ENCODE data around the gene MIEF1. TPM values are rescaled to one million over a fixed set of nuclear protein-coding genes. Genes with fewer than 3 reads are reported as not detected.

MIEF1 gene
- polyA plus RNA-seq, 2 donors, result 4.2 to 9.0 TPM

GRCh38 chr22:39530692-39531331 is 28.7 kb downstream of the MIEF1 start:
- Histone ChIP-seq H3K4me3 (ENCODE audit: low read depth in 1 of 2, low read length in 2 of 2) (no peak overlapping the region), H3K4me1 (ENCODE audit: control insufficient read depth in 2 of 2, insufficient read depth in 2 of 2, low read length in 1 of 2) (peaks cover 11 to 31% of the 10 kb centered on the region in 2 donors)
- WGBS, 2 donors, result 30 to 40% methylated on average over 9 of the region's 9 CpGs

GRCh38 chr22:39532215-39533073 is 30.4 kb downstream of the MIEF1 start, which contains the start of gene RPS19BP1:
RPS19BP1 (minus strand) TSS chr22:39532748; CDS start chr22:39532738, 10 bp downstream.
- H3K4me3 ChIP-seq (ENCODE audit: low read depth in 1 of 2, low read length in 2 of 2), result peak within 1 kb of the TSS; percentile 89 to 94
- no peaks in the 10 kb centered on the region for H3K27me3 ChIP-seq (ENCODE audit: control insufficient read depth in 1 of 2, insufficient read depth in 2 of 2, low read length in 2 of 2)
- WGBS, 2 donors, result 0% methylated on average over 67 of the region's 67 CpGs
- H3K27ac ChIP-seq (ENCODE audit: low read depth in 2 of 2, low read length in 1 of 2), result peak within 1 kb of the TSS; percentile 89
- peaks cover 9 to 29% of the 10 kb centered on the region in 2 donors for H3K4me1 ChIP-seq (ENCODE audit: control insufficient read depth in 2 of 2, insufficient read depth in 2 of 2, low read length in 1 of 2)
- H3K9me3 ChIP-seq (ENCODE audit: control insufficient read depth in 2 of 2, insufficient read depth in 1 of 2, low read depth in 1 of 2, low read length in 1 of 2), result no peaks in the 10 kb centered on the region
- peaks cover 0 to 12% of the 10 kb centered on the region in 2 donors for H3K36me3 ChIP-seq (ENCODE audit: control insufficient read depth in 2 of 2, insufficient read depth in 2 of 2, low read length in 1 of 2)

More at GRCh38 chr22:39530692-39531331, 28.7 kb downstream of the MIEF1 start:
- peaks cover 0 to 12% of the 10 kb centered on the region in 2 donors for H3K36me3 ChIP-seq (ENCODE audit: control insufficient read depth in 2 of 2, insufficient read depth in 2 of 2, low read length in 1 of 2)
- H3K9me3 ChIP-seq (ENCODE audit: control insufficient read depth in 2 of 2, insufficient read depth in 1 of 2, low read depth in 1 of 2, low read length in 1 of 2), result no peaks in the 10 kb centered on the region
- H3K27me3 ChIP-seq (ENCODE audit: control insufficient read depth in 1 of 2, insufficient read depth in 2 of 2, low read length in 2 of 2), result no peaks in the 10 kb centered on the region
- no peak overlapping the region for H3K27ac ChIP-seq (ENCODE audit: low read depth in 2 of 2, low read length in 1 of 2)

DNA sequence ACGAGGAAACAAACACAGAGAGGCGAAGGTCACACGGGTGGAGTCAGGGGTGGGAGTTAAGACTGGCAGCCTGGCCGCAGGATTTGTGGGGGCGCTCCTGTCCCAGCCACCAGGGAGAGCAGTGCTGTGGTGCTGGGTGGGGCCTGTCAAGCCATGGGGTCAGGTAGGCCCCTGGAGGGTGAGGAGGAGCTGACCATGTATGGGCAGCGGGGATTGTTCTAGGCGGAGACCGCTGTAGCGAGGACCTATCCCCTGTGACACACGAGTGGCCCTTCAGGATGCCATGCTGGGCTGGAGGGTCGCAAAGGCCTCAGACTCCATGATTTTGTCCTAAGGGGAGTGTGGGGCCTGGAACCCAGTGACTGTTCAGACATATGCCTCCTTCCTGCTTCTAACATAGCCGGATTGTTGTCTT is 32.0 kb downstream of the MIEF1 start:
- H3K27me3 ChIP-seq (ENCODE audit: control insufficient read depth in 1 of 2, insufficient read depth in 2 of 2, low read length in 2 of 2), result no peaks in the 10 kb centered on the region
- peaks cover 0 to 13% of the 10 kb centered on the region in 2 donors for H3K4me1 ChIP-seq (ENCODE audit: control insufficient read depth in 2 of 2, insufficient read depth in 2 of 2, low read length in 1 of 2)
- H3K4me3 ChIP-seq (ENCODE audit: low read depth in 1 of 2, low read length in 2 of 2), result no peak overlapping the region
- 77 to 82% methylated on average over 12 of the region's 12 CpGs for WGBS, 2 donors
- peaks cover 0 to 9% of the 10 kb centered on the region in 2 donors for H3K36me3 ChIP-seq (ENCODE audit: control insufficient read depth in 2 of 2, insufficient read depth in 2 of 2, low read length in 1 of 2)
- H3K27ac ChIP-seq (ENCODE audit: low read depth in 2 of 2, low read length in 1 of 2), result no peak overlapping the region
- H3K9me3 ChIP-seq (ENCODE audit: control insufficient read depth in 2 of 2, insufficient read depth in 1 of 2, low read depth in 1 of 2, low read length in 1 of 2), result no peaks in the 10 kb centered on the region

GRCh38 chr22:39534591-39535356 is 32.7 kb downstream of the MIEF1 start:
- H3K4me3 ChIP-seq (ENCODE audit: low read depth in 1 of 2, low read length in 2 of 2), result no peak overlapping the region
- peaks cover 0 to 6% of the 10 kb centered on the region in 2 donors for H3K36me3 ChIP-seq (ENCODE audit: control insufficient read depth in 2 of 2, insufficient read depth in 2 of 2, low read length in 1 of 2)
- no peaks in the 10 kb centered on the region for H3K27me3 ChIP-seq (ENCODE audit: control insufficient read depth in 1 of 2, insufficient read depth in 2 of 2, low read length in 2 of 2)
- no peak overlapping the region for H3K27ac ChIP-seq (ENCODE audit: low read depth in 2 of 2, low read length in 1 of 2)
- H3K4me1 ChIP-seq (ENCODE audit: control insufficient read depth in 2 of 2, insufficient read depth in 2 of 2, low read length in 1 of 2), result peaks cover 0 to 6% of the 10 kb centered on the region in 2 donors
- H3K9me3 ChIP-seq (ENCODE audit: control insufficient read depth in 2 of 2, insufficient read depth in 1 of 2, low read depth in 1 of 2, low read length in 1 of 2), result no peaks in the 10 kb centered on the region
- 5 to 7% methylated on average over 41 of the region's 41 CpGs for WGBS, 2 donors

DNA sequence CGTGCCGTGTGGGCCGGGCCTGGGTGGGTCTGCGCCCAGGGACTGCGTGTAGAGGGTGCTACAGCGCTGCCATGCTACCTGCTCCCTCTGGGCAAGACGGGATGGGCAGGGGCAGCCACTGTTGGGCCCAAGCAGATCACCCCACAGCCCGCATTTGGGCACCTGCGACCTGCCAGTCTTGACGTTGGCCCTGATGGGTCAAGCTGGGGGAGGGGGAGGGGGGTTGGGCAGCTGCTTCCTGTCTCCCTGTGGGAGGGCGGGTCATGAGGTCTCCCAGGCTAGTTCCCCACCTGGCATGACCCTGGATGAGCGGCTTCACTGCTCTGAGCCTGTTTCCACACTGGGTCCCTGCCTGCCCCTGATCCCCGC is 33.3 kb downstream of the MIEF1 start:
- no peaks in the 10 kb centered on the region for H3K27me3 ChIP-seq (ENCODE audit: control insufficient read depth in 1 of 2, insufficient read depth in 2 of 2, low read length in 2 of 2)
- peaks cover 0 to 4% of the 10 kb centered on the region in 2 donors for H3K36me3 ChIP-seq (ENCODE audit: control insufficient read depth in 2 of 2, insufficient read depth in 2 of 2, low read length in 1 of 2)
- WGBS, 2 donors, result 35 to 42% methylated on average over 13 of the region's 13 CpGs
- H3K9me3 ChIP-seq (ENCODE audit: control insufficient read depth in 2 of 2, insufficient read depth in 1 of 2, low read depth in 1 of 2, low read length in 1 of 2), result no peaks in the 10 kb centered on the region
- peaks cover 0 to 6% of the 10 kb centered on the region in 2 donors for H3K4me1 ChIP-seq (ENCODE audit: control insufficient read depth in 2 of 2, insufficient read depth in 2 of 2, low read length in 1 of 2)
- H3K27ac ChIP-seq (ENCODE audit: low read depth in 2 of 2, low read length in 1 of 2), result no peak overlapping the region
- H3K4me3 ChIP-seq (ENCODE audit: low read depth in 1 of 2, low read length in 2 of 2), result no peak overlapping the region

DNA sequence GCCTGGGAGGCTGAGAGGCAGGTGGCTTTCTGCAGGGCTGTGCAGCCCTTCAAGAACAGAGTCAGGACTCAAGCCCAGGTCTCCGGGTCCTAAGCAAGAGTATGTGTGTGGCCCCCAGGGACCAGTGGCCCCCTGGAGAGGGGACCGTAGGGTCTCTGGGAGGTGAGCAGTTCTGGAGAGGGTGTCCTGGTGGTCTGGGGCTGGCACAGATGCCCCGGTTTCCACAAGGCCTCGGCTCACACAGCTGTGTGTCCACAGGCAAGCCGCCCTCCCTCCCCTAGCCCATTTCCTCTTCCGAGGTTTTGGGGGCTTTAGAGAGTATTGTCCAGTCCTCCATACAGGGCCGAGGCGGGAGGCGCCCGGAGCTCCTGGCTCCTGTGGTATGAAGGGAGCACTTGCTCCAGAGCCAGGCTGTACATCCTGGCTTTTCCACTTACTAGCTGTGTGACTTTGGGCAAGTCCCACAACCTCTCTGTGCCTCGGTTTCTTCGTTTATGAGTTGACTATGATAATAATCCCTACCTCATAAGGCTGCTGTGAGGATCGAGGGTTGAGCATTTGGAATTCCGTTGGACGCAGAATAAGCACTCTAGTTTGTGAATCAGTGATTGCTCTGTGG is 33.9 kb downstream of the MIEF1 start:
- no peak overlapping the region for H3K27ac ChIP-seq (ENCODE audit: low read depth in 2 of 2, low read length in 1 of 2)
- 84 to 85% methylated on average over 14 to 15 of the region's 15 CpGs for WGBS, 2 donors

DNA sequence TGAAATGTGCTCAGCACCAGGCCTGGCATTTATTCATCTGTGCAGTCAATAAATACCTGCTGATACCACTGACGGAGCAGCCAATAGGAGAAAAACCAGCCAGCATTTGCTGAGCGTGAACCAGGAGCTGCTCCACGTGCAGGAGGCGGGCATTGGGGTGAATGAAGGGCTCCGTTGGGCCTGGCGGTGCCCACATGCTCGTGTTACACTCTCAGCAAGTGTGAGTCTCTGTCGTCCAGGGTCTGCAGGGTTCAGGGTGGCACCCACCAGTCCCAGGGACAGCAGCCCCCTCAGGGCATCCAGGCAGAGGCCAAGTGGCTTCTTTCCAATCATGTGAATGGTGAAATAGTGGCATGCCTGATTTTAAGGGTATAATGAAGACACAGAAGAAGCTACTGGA is 34.6 kb downstream of the MIEF1 start:
- 54 to 62% methylated on average over 8 of the region's 8 CpGs for WGBS, 2 donors
- Histone ChIP-seq H3K27ac (ENCODE audit: low read depth in 2 of 2, low read length in 1 of 2) (no peak overlapping the region), H3K27me3 (ENCODE audit: control insufficient read depth in 1 of 2, insufficient read depth in 2 of 2, low read length in 2 of 2) (no peaks in the 10 kb centered on the region), H3K4me3 (ENCODE audit: low read depth in 1 of 2, low read length in 2 of 2) (no peak overlapping the region), H3K4me1 (ENCODE audit: control insufficient read depth in 2 of 2, insufficient read depth in 2 of 2, low read length in 1 of 2) (no peaks in the 10 kb centered on the region), H3K9me3 (ENCODE audit: control insufficient read depth in 2 of 2, insufficient read depth in 1 of 2, low read depth in 1 of 2, low read length in 1 of 2) (no peaks in the 10 kb centered on the region), H3K36me3 (ENCODE audit: control insufficient read depth in 2 of 2, insufficient read depth in 2 of 2, low read length in 1 of 2) (peaks cover 0 to 1% of the 10 kb centered on the region in 2 donors)

More for the DNA sequence above, 33.9 kb downstream of the MIEF1 start:
- H3K4me3 ChIP-seq (ENCODE audit: low read depth in 1 of 2, low read length in 2 of 2), result no peak overlapping the region
- no peaks in the 10 kb centered on the region for H3K27me3 ChIP-seq (ENCODE audit: control insufficient read depth in 1 of 2, insufficient read depth in 2 of 2, low read length in 2 of 2)
- H3K9me3 ChIP-seq (ENCODE audit: control insufficient read depth in 2 of 2, insufficient read depth in 1 of 2, low read depth in 1 of 2, low read length in 1 of 2), result no peaks in the 10 kb centered on the region
- H3K4me1 ChIP-seq (ENCODE audit: control insufficient read depth in 2 of 2, insufficient read depth in 2 of 2, low read length in 1 of 2), result peaks cover 0 to 5% of the 10 kb centered on the region in 2 donors
- H3K36me3 ChIP-seq (ENCODE audit: control insufficient read depth in 2 of 2, insufficient read depth in 2 of 2, low read length in 1 of 2), result peaks cover 0 to 3% of the 10 kb centered on the region in 2 donors

- Histone ChIP-seq H3K27ac (ENCODE audit: low read depth in 2 of 2, low read length in 1 of 2) (no peak overlapping the region), H3K4me3 (ENCODE audit: low read depth in 1 of 2, low read length in 2 of 2) (no peak overlapping the region), H3K9me3 (ENCODE audit: control insufficient read depth in 2 of 2, insufficient read depth in 1 of 2, low read depth in 1 of 2, low read length in 1 of 2) (no peaks in the 10 kb centered on the region), H3K27me3 (ENCODE audit: control insufficient read depth in 1 of 2, insufficient read depth in 2 of 2, low read length in 2 of 2) (no peaks in the 10 kb centered on the region), H3K4me1 (ENCODE audit: control insufficient read depth in 2 of 2, insufficient read depth in 2 of 2, low read length in 1 of 2) (no peaks in the 10 kb centered on the region), H3K36me3 (ENCODE audit: control insufficient read depth in 2 of 2, insufficient read depth in 2 of 2, low read length in 1 of 2) (no peaks in the 10 kb centered on the region)
- WGBS, 2 donors, result 37 to 49% methylated on average over 2 of the region's 2 CpGs
Measured at GRCh38 chr22:39537975-39538374, 35.9 kb downstream of the MIEF1 start.

GRCh38 chr22:39543095-39543494 is 41.0 kb downstream of the MIEF1 start:
- Histone ChIP-seq H3K4me1 (ENCODE audit: control insufficient read depth in 2 of 2, insufficient read depth in 2 of 2, low read length in 1 of 2) (no peaks in the 10 kb centered on the region), H3K4me3 (ENCODE audit: low read depth in 1 of 2, low read length in 2 of 2) (no peak overlapping the region), H3K9me3 (ENCODE audit: control insufficient read depth in 2 of 2, insufficient read depth in 1 of 2, low read depth in 1 of 2, low read length in 1 of 2) (no peaks in the 10 kb centered on the region), H3K27me3 (ENCODE audit: control insufficient read depth in 1 of 2, insufficient read depth in 2 of 2, low read length in 2 of 2) (no peaks in the 10 kb centered on the region), H3K27ac (ENCODE audit: low read depth in 2 of 2, low read length in 1 of 2) (no peak overlapping the region), H3K36me3 (ENCODE audit: control insufficient read depth in 2 of 2, insufficient read depth in 2 of 2, low read length in 1 of 2) (no peaks in the 10 kb centered on the region)
- WGBS, 2 donors, result 20 to 23% methylated on average over 11 of the region's 11 CpGs

Measured in esophagus (tissue), 2 donors.